Islet of Langerhans (tissue), 1 donor: ENCODE measurements around the gene EHD2.
"Not testable (repeated sequence)": the region's sequence is repeated elsewhere in the genome, so short reads cannot be mapped to it uniquely, and the experiment has no call there.

Source experiments
- FAIRE-seq: peaks from one replicate; lab custom pipeline; 2011; peaks lifted over from hg19 to GRCh38; lab: Jason Lieb, UNC

Gene EHD2

GRCh38 chr19:47716270-47716937 lies 3.2 kb downstream of the EHD2 start:
- FAIRE-seq, result no peak

- not testable (repeated sequence) for FAIRE-seq
Measured at GRCh38 chr19:47718415-47719046, 5.3 kb downstream of the EHD2 start.

GRCh38 chr19:47719047-47719859 lies 6.0 kb downstream of the EHD2 start:
- FAIRE-seq, result no peak

GRCh38 chr19:47720669-47721422 lies 7.6 kb downstream of the EHD2 start:
- no peak for FAIRE-seq

- no peak for FAIRE-seq
Measured at GRCh38 chr19:47723581-47723940, 10.3 kb downstream of the EHD2 start.

- FAIRE-seq, result no peak
Measured at GRCh38 chr19:47725759-47726401, 12.7 kb downstream of the EHD2 start.

- FAIRE-seq, result no peak
Measured at GRCh38 chr19:47726467-47726866, 13.2 kb downstream of the EHD2 start.

GRCh38 chr19:47728295-47728694 lies 15.1 kb downstream of the EHD2 start:
- not testable (repeated sequence) for FAIRE-seq

GRCh38 chr19:47729468-47729798 lies 16.2 kb downstream of the EHD2 start:
- FAIRE-seq, result no peak

GRCh38 chr19:47729799-47730520 lies 16.7 kb downstream of the EHD2 start:
- FAIRE-seq, result no peak

- no peak for FAIRE-seq
Measured at GRCh38 chr19:47730521-47730889, 17.3 kb downstream of the EHD2 start.

GRCh38 chr19:47730910-47731309 lies 17.7 kb downstream of the EHD2 start:
- no peak for FAIRE-seq

- no peak for FAIRE-seq
Measured at GRCh38 chr19:47735131-47735530, 21.9 kb downstream of the EHD2 start.

- no peak for FAIRE-seq
Measured at GRCh38 chr19:47740866-47741519, 27.8 kb downstream of the EHD2 start.

- no peak for FAIRE-seq
Measured at GRCh38 chr19:47741544-47742140, 28.4 kb downstream of the EHD2 start.

GRCh38 chr19:47742634-47743033 lies 29.4 kb downstream of the EHD2 start:
- no peak for FAIRE-seq

- FAIRE-seq, result peak; percentile 86
Measured at GRCh38 chr19:47745010-47745901, 32.0 kb downstream of the EHD2 start, which contains the start of gene NOP53. Gene NOP53, plus strand, starts transcription at chr19:47745546. Its CDS starts 14 bp downstream, at chr19:47745560.

- not testable (repeated sequence) for FAIRE-seq
Measured at GRCh38 chr19:47746129-47746528, 32.9 kb downstream of the EHD2 start.

GRCh38 chr19:47749326-47749725 lies 36.1 kb downstream of the EHD2 start:
- no peak for FAIRE-seq
